Left cardiac atrium (tissue), 4 donors: ENCODE results near the gene DLD. TPM values are rescaled to one million over a fixed set of nuclear protein-coding genes. Genes with fewer than 3 reads are reported as not detected.
"Not testable (repeated sequence)": the region's sequence is repeated elsewhere in the genome, so short reads cannot be mapped to it uniquely, and the experiment has no call there.

Experiments
- ATAC-seq, 2 donors: fragments of 200-7000 bp; cut with Tn5 transposase; one replicate each; pipeline ENCODE4 v1.9.1; 2020; ENCODE audit warnings: mild to moderate bottlenecking in 2 of 2, moderate library complexity in 2 of 2
- DNase-seq: peaks from one replicate; pipeline ENCODE4 v3.0.0-alpha.2; 2020
- intact Hi-C, 2 donors: fragments of 100-400 bp; cut with DNase I; formaldehyde crosslinking; loops; one replicate each; pipeline versions ENCODE4 v1.14.1 to v1.15.1; 2022 to 2023
- total RNA-seq, 2 donors: library from RNA; stranded (reverse); fragmentation: NEBNext Ultra II Directional; extraction: Animal tissue kit (Norgen Biotek cat#: 25700); gene quantifications; one replicate each; pipeline ENCODE4 v1.2.1, GENCODE V29; 2021
- donor health status: DM: no; HTN: yes; CAD: no.
- donor health status: DM: no; HTN: yes; CAD: no; lungs with severe emphysema.
- donor health status: DM: yes; HTN: yes; CAD: no.
- donor health status: Dilated cardiomyopathy.

DLD gene
- total RNA-seq, 2 donors from 2014 or later: 159 to 179 TPM

DNA sequence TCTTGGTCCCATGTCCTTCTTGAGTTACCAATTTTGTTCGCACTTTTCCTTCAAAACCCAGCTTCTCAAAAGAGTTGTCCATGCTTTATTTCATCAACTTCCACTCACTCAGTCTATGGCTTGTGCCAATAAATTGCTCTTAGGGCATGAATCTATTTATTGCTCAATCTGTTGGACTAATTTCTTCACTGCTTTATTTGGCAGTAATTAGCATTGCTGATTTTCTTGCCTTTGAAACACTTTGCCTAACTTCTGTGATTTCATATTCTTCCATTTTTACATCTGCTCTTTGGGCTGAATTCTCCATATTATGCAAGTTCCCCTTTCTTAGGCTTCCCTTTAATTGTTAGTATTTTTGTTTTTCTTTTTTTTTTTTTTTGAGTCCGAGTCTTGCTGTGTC lies 16.8 kb downstream of the DLD start:
- peak; percentile 64 to 87 for ATAC-seq
- intact Hi-C loops: no loop called here
- no peak for DNase-seq

DNA sequence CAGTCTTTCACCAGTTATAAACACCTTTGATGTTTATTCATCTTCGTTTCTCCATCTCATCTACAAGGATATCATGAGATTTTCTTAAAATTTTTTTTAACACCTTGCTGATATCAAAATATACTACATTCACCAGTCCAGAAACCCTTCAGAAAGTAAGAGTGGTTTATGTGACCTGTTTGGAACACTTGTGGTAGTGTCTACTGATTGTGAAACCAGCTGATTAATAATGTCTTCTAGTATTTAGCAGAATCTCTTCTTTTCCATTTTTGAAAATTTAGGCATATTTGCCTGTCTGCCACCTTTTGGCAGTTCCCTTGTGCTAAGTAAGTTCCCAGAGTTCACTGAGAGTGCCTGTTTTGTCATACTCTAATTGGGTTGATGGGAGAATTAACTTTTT lies 18.5 kb downstream of the DLD start:
- DNase-seq (no peak), ATAC-seq (no peak)
- intact Hi-C loops: no loop called here

DNA sequence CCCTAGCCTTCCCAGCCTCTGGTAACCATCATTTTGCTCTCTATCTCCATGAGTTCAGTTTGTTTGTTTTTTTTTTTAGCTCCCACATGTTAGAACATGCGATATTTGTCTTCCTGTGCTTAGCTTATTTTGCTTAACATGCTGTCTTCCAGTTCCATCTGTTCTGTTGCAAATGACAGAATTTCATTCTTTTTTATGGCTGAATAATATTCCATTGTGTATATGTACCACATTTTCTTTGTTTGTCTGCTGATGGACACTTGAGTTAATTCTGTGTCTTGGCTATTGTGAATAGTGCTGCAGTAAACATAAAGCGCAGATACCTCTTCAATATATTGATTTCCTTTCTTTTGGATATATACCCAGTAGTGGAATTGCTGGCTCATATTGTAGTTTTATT lies 21.0 kb downstream of the DLD start:
- ATAC-seq (no peak), DNase-seq (no peak)
- intact Hi-C loops: no loop called here

DNA sequence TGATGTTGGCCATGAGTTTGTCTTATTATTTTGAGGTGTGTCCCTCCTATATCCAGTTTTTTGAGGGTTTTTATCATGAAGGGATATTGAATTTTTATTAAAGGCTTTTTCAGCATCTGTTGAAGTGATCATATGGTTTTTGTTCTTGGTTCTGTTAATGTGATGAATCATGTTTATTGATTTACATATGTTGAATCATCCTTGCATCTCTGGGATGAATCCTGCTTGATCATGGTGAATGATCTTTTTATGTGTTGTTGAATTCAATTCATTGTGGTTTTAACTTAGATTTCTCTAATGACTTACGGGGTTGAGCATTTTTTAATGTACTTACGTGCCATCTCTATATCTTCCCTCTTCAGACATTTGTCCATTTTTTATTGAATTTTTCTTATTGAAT lies 22.9 kb downstream of the DLD start:
- ATAC-seq: no peak
- intact Hi-C loops: no loop called here
- no peak for DNase-seq

DNA sequence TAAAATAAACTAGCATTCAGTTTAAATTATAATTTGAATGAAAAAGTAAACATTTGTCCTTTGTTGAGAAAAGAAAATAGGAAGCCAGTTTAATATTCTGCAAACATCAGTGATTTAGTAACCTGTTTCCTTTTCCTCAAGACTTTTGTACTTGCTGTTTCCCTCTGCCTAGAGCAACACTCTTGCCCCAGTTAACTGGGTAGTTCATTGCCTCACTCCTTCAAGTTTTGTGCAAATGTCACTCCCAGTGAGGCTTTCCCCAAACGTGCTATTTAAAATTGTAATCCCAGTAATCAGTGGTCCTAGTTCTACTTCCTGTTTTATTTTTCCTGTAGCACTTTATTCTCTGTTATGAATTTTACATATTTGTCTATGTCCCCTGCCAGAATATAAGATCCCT lies 23.8 kb downstream of the DLD start:
- intact Hi-C loops: no loop called here
- ATAC-seq (peak in 1 of 2 donors; percentile 57), DNase-seq (no peak)

DNA sequence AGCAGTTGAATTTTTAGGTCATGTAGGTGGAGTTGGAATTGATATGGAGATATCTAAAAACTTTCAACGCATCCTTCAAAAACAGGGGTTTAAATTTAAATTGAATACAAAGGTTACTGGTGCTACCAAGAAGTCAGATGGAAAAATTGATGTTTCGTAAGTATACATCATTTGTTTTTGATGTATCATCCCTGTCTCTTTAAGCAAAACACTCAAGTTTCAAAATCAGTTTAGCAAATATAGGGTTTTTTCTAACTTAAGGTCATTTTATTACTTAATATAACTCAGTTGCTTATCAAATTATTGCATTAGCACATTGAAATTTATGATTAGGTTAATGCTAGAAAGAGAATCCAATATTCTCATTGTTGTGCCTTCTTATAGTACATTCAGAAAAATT lies 24.6 kb downstream of the DLD start:
- intact Hi-C loops: no loop called here
- ATAC-seq: no peak
- DNase-seq: no peak

DNA sequence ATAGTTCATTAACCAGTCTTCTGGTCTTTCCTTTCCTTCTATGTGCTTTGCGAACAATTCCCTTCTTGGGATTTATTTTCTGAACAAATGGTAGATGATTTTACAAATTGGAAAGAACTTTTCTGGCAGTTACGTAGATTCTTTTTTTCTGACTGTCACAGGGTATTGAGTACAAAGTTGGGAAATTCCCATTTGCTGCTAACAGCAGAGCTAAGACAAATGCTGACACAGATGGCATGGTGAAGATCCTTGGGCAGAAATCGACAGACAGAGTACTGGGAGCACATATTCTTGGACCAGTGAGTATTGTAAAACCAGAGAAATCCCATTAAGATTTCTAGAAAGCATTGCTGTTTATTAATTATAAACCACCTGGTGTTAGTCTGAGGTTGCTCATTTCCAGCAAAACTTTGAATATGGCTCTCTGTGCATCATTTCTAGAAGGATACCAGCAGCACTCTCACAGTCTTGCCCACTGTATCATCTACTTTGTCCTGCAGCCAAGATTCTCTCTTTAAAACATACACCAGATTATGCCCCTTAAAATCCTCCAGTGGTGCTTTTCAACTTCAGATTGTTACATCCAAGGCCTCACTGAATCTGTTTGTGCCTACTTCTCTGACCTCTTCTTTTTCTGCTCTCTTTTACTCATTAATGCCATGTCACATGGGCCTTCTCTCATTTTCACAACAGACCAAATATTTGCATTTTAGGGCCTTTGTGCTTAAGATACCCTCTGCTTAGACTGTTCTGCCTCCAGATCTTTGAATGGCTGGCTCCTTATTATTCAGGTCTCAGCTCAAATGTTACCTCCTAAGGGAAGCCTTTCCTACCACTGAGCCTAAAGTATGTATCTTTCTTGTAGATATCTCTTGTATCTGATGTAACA lies 27.0 kb downstream of the DLD start:
- peak in 1 of 2 donors; percentile 30 for ATAC-seq
- DNase-seq: no peak
- intact Hi-C loops: no loop called here

DNA sequence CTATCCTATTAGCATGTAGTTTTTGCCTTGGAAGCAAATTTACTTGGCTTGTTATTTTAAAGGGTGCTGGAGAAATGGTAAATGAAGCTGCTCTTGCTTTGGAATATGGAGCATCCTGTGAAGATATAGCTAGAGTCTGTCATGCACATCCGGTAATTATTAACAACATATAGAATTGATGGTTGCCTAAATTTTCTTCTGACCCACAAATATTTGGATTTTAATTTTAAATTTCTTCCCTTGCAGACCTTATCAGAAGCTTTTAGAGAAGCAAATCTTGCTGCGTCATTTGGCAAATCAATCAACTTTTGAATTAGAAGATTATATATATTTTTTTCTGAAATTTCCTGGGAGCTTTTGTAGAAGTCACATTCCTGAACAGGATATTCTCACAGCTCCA lies 28.0 kb downstream of the DLD start:
- DNase-seq (no peak), ATAC-seq (no peak)
- intact Hi-C loops: no loop called here

DNA sequence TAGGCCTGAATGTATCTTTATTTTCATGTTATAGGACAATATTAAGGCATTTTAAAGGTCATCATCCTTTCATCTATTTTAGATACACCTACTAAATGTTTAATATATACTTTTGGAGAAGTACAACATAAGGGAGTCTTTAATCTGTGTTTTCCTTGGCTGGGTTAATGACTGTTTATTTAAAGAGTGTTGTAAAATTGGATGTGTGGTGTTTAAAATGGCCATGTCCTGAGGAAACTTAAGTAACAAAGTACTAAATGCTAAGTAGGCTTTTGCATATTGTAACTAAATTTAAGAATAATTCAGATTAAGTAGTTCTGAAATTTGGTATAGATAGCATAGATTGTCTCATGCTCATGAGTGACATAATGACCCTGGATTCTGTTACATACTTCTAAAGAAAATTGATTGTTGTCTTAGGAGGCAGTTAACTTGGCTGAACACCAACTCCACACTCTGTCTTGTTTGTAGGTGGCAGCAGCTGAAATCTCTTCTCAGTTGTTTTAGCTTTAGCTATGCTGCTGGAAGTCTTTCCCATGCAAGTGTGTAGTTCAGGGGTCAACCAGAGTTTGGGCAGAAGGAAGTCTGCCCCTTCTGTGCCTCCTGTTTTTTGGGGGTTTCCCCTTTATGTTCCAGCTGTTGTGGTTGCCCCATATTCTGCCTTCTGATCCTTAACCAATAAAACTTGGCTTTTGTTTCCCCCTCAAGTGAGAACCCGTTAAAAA lies 29.2 kb downstream of the DLD start:
- intact Hi-C loops: no loop called here

DNA sequence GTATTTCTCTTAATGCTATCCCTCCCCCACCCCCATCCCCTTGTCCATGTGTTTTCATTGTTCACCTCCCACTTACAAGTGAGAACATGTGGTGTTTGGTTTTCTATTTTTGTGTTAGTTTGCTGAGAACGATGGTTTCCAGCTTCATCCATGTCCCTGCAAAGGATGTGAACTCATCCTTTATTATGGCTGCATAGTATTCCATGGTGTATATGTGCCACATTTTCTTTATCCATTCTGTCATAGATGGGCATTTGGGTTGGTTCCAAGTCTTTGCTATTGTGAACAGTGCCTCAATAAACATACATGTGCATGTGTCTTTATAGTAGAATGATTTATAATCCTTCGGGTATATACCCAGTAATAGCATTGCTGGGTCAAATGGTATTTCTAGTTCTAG lies 30.8 kb downstream of the DLD start:
- intact Hi-C loops, DNase-seq, ATAC-seq: not testable (repeated sequence)

More for the DNA sequence above, 29.2 kb downstream of the DLD start:
- ATAC-seq (no peak), DNase-seq (no peak)

DNA sequence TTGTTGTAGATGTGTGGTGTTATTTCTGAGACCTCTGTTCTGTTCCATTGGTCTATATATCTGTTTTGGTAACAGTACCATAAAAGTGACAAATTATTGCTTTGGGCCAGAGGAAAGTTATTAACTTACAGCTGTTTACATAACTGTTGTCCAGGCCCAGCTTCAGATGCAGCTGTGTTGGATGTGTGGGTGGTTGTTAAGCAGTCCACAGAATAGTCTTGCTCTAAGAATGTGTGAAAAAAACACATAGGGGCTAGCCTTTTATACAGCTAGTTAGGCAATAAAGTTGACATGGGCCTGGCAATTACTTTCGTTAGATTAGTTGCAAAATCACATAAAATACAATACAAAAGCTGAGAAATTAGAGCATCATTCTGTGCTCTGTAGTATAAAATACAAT lies 31.9 kb downstream of the DLD start:
- DNase-seq (no peak), ATAC-seq (peak in 1 of 2 donors; percentile 36)
- intact Hi-C loops: no loop called here

DNA sequence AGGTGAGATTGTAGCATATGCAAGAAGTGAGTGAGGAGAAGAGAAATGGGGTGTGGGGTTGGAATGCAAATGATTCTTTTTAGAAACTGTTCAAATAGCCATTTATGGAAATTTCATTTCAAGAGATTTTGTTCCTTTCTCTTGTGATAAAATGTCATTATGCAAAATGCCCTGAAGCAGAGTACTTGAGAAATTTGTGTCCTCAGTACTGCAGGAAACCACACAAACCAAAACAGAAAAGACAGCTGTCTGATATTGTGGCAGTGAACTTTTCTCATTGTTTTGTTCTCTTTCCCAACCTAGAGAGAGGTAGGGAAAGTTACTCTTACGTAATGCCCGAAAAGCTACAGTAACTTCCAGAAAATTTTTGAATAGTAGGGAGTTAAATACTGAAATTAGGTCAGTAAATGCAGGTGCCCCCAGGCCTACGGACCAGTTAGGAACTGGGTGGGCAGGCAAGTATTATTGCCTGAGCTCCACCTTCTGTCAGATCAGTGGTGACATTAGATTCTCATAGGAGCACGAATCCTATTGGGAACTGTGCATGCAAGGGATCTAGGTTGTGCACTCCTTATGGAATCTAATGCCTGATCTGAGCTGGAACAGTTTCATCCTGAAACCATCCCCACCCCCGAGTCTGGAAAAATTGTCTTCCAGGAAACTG lies 34.0 kb downstream of the DLD start:
- peak in 1 of 2 donors; percentile 12 for ATAC-seq
- no peak for DNase-seq
- intact Hi-C loops: no loop called here

DNA sequence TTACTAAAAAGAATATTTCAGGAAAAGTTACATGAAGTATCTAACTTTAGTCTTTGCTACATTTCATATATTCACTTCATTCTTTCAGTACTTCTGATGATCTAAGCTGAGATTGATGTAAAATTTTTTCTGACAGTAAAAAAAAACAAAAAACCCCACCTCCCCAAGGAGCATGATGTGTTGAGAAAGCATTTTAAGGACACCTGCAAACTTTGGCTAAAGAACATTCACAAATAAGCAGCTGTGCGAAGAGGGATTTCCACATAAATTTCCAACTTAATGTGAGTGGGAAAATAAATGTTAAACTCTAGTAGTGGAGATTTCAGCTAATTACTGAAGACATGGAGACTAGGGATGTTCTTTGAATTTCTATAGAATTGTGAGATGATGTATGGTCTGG lies 35.5 kb downstream of the DLD start:
- ATAC-seq (no peak), DNase-seq (no peak)
- intact Hi-C loops: no loop called here

DNA sequence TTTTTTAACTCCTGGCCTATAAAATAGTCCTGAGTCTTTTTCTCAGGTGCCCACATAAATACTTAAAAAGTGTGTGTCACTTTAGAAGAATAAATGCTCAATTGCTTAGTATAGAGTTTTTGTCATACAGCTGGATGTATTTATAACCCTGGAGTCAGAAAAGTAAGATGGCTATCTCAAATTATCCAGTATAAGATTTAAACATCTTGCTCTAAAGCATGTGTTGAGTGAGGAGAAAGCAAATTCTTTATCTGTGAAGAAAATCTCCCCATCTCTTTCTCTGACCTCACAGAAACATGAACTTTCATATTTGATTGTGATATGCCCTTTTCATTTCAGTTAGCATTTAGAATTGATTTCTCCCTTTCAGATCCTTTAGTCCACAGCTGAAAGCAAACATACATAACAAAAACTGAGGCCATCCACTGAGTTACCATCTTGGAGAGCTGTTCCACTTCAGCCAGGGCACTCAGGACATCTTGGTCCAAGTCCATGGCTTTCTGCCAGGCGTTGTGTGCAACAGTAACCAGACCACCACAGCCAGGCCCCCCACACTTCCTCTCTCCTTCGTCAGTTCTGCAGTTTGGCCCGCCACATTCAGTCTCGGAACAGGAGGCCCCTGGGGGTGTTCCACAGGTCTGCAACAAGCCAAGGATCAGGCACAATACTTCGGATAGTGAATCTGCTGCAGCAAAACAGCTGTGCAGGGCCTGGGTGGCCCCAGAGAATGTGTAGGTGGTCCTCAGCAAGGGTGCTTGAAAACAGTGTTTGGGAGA lies 40.9 kb downstream of the DLD start:
- peak; percentile 52 for DNase-seq
- intact Hi-C loops: no loop called here
- ATAC-seq: peak; percentile 36 to 50

DNA sequence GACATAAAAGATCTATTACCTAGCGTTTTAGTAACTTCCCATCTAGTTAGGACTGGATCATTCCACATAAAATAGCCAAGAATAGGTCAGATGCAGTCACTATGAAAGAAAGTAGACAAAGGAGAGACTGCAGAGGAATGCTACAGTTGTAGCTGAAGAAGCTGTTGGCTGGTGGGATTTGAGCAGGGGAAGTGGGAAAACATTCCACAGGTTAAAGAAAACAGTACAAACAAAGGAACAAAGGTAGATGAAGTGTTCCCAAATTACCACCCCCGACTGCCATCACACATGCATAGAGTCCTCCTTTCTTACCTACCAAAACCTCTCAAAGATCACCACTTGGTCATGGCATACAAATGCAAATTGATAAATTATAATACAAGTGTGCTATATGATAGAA lies 41.8 kb downstream of the DLD start:
- DNase-seq (no peak), ATAC-seq (no peak)
- intact Hi-C loops: no loop called here

DNA sequence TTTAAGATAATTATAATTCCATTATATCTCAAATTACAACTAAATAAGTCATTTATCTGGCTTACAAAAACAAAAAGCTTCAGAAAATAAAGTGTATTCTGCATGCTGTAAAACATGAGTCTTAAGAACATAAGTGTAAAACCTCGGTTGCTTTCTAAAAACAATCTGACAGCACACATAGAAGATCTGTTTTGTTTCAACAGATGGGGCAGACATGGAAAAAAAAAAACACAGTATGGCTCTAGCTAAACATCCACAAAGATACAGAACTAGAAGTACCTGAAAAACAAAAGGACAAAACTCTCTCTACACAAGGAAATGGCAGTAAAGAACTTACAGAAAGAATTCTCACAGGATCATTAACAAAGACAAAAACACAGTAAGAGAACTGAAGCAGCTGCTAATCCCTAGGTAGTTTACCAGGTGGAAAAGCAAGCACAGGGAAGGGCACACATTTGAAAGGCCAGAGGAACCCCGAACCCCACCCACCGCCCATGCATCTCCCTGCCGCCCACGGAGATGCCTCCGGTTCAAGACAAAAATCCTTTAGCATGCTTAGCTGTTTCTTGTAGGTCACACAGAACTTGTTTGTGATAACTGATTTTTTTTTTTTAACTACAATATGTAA lies 42.5 kb downstream of the DLD start:
- no peak for ATAC-seq
- intact Hi-C loops: no loop called here
- DNase-seq: no peak

DNA sequence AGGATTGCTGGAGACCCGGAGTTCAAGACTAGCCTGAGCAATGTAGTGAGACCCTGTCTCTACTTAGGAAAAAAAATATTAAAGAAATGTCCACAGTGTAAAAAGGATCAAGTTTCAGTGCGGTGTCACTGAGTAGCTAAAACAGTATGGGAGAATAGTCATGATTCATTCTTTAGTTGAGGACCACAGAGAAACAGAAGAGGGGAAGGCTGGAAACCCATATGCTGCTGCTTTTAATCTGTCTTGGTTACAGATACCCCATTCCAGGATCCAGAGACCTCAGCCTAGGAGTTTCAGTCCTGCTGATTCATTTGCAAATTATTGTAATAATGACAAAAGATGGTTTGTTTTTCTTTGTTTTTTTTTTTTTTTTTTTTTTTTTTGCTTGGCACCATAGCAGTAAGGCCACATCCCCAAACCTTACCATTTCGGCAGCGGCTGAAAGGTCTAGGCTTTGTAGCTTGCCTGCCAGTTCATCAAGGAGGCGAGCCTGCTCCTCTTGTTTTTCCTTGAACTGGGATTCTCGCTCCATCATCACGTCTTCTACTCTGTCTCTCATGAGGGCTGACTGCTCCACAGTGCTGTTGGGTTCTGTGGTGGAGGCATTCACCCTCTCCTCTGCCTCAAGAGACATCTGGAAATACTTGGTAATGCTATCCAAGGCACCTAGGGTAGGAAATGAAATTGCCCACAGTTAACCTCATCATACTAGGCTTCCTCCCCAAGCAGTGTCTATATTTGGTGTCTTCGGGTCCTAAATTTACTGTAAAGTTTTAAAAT lies 44.2 kb downstream of the DLD start:
- ATAC-seq: no peak
- intact Hi-C loops: loop anchor here in 1 of 2 donors (5.0 kb wide), 1 partner anchor 212 kb away; no protein-coding TSS in a partner anchor
- DNase-seq: no peak

DNA sequence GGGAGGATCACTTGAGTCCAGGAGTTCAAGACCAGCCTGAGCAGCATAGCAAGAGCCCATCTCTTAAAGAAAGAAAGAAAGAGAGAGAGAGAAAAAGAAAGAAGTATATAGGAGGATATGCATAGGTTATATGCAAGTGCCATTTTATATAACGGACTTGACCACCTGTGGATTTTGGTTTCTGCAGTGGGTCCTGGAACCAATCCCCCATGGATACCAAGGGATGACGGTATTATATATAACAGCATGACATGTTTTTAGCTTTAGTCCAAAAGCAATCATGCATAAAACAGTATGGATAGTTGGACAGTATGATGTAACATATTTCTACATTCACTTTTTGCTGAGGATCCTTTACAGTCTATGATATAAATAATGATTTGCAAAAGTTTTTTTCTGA lies 45.3 kb downstream of the DLD start:
- no peak for DNase-seq
- intact Hi-C loops: loop anchor here in 1 of 2 donors (5.0 kb wide), 1 partner anchor 211 kb away; no protein-coding TSS in a partner anchor
- ATAC-seq: no peak
